Measurements from ENCODE around the gene ANAPC7. TPM values are rescaled to one million over a fixed set of nuclear protein-coding genes. Genes with fewer than 3 reads are reported as not detected.

ANAPC7 gene
- total and polyA plus RNA-seq, 7 donors = 9.6 to 65.6 (median 31.8) TPM

DNA sequence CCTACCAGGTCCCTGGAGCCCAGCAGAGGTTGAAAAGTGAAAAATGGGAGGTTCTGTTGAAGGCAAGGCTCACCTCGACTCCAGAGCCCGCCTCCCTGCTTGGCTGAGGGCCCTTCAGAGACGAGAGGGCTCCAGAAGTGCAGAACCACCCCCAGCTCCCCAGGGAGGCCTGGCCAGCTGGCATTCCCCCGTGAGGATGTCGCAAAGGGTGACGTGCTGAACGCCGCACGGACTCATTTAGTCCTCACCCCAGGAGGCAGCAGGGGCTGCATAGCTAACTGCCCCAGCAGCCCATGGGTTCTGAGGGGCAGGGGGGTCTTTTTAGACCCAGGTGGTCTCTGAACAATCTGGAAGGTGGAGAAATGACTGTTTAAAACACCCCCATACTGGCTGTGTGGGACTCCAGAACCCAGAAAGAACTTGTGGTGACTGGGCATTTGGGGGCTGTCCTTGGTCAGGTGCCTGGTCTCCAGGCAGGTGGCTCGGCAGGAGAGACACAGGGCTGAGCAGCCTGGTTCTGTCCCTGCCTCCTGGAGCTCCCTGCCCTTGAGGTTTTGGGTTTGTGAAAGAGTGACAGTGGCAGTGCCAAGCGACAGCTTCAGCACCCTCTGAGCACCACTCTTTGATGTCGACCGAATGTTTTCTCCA, 32.0 kb downstream of the ANAPC7 start:
- Histone ChIP-seq H3K4me1 (peaks cover 0 to 57% (median 50%) of the 10 kb centered on the region in 4 donors), H3K27me3 (no peaks in the 10 kb centered on the region), H3K36me3 (peaks cover 0 to 35% (median 19%) of the 10 kb centered on the region in 4 donors), H3K27ac (peak overlapping the region in 3 of 4 donors; percentile 19 to 70 (median 66)), H3K4me3 (no peak overlapping the region), H3K9me3 (no peaks in the 10 kb centered on the region)
- intact Hi-C loops (cut with DNase I) = no loop called here
- no peak for DNase-seq
- WGBS, 2 donors = 74 to 76% methylated on average over 13 of the region's 13 CpGs
- TF ChIP-seq POLR2A (IDR thresholded peaks at IDR 0.05) (no peak), POLR2AphosphoS5 (IDR thresholded peaks at IDR 0.05) (peak in 3 of 4 donors; percentile 34 to 47 (median 41))

DNA sequence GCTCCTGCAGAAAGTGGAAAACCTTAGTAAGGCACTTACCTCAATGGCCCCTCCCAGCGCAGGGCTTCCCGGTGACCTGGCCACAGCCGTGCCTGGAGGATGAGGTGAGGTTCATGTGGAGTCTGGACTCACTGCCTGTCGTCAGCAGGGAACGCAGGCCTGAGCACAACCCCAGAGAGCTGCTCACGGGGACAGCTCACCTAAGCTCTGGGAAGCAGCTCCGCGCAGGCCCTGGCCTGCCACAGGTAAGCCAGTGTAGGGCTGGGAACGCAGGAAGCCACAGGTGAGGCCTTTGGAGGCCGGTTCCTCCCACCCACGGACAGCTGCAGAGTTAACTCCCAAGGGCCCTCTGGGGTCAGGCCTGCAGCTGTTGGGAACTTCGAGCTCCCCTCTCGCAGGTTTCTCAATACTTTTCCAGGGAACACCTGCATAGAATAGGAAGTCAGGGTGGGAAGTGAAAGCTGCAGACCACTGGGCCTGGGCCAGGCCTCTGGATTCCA, 32.7 kb downstream of the ANAPC7 start:
- Histone ChIP-seq H3K4me1 (peaks cover 0 to 62% (median 50%) of the 10 kb centered on the region in 4 donors), H3K27ac (peak overlapping the region in 1 of 4 donors; percentile 70), H3K9me3 (no peaks in the 10 kb centered on the region), H3K36me3 (peaks cover 0 to 29% (median 14%) of the 10 kb centered on the region in 4 donors), H3K27me3 (no peaks in the 10 kb centered on the region), H3K4me3 (no peak overlapping the region)
- no peak for TF ChIP-seq POLR2AphosphoS5 (IDR thresholded peaks at IDR 0.05)
- TF ChIP-seq, protein P1, sequence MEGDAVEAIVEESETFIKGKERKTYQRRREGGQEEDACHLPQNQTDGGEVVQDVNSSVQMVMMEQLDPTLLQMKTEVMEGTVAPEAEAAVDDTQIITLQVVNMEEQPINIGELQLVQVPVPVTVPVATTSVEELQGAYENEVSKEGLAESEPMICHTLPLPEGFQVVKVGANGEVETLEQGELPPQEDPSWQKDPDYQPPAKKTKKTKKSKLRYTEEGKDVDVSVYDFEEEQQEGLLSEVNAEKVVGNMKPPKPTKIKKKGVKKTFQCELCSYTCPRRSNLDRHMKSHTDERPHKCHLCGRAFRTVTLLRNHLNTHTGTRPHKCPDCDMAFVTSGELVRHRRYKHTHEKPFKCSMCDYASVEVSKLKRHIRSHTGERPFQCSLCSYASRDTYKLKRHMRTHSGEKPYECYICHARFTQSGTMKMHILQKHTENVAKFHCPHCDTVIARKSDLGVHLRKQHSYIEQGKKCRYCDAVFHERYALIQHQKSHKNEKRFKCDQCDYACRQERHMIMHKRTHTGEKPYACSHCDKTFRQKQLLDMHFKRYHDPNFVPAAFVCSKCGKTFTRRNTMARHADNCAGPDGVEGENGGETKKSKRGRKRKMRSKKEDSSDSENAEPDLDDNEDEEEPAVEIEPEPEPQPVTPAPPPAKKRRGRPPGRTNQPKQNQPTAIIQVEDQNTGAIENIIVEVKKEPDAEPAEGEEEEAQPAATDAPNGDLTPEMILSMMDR (IDR thresholded peaks at IDR 0.05) = no peak
- no peak for TF ChIP-seq POLR2A (IDR thresholded peaks at IDR 0.05)
- TF ChIP-seq EP300 (IDR thresholded peaks at IDR 0.05) = no peak
- no peak for DNase-seq
- WGBS, 2 donors = 81 to 88% methylated on average over 13 of the region's 13 CpGs
- intact Hi-C loops (cut with DNase I) = no loop called here

DNA sequence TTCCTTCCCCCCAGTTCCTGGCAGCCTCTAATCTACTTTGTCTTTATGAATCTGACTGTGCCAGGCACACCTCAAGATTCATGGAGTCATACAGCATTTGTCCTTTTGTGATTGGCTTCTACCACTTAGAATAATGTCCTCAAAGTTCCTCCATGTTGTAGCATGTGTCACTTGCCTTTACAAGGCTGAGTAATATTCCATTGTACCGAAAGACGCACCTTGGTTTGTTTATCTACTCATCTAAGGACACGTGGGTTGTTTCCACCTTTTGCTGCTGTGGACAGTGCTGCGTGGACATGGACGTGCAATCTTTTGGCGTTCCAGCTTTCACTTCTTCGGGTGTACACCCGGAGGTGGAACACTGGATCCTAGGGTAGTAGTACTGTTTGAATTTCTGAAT, 33.5 kb downstream of the ANAPC7 start:
- Histone ChIP-seq H3K4me3 (no peak overlapping the region), H3K36me3 (peaks cover 0 to 21% (median 8%) of the 10 kb centered on the region in 4 donors), H3K9me3 (no peaks in the 10 kb centered on the region), H3K27ac (no peak overlapping the region), H3K27me3 (no peaks in the 10 kb centered on the region), H3K4me1 (peaks cover 0 to 64% (median 50%) of the 10 kb centered on the region in 4 donors)
- no peak for TF ChIP-seq POLR2A (IDR thresholded peaks at IDR 0.05)
- TF ChIP-seq, protein P1 (IDR thresholded peaks at IDR 0.05) = no peak
- no peak for TF ChIP-seq POLR2AphosphoS5 (IDR thresholded peaks at IDR 0.05)
- TF ChIP-seq EP300 (IDR thresholded peaks at IDR 0.05) = no peak
- no peak for DNase-seq
- 97% methylated on average over 8 of the region's 8 CpGs for WGBS, 2 donors
- intact Hi-C loops (cut with DNase I) = no loop called here

- H3K36me3 ChIP-seq = peaks cover 0 to 5% (median 0%) of the 10 kb centered on the region in 4 donors
- 78 to 88% methylated on average over 15 of the region's 15 CpGs for WGBS, 2 donors
Measured at GRCh38 chr12:110367181-110367864, 36.2 kb downstream of the ANAPC7 start.

GRCh38 chr12:110366321-110367142, 37.0 kb downstream of the ANAPC7 start:
- Histone ChIP-seq H3K36me3 (no peaks in the 10 kb centered on the region), H3K9me3 (no peaks in the 10 kb centered on the region), H3K27ac (peak overlapping the region; percentile 23 to 69 (median 58)), H3K4me1 (peaks cover 0 to 33% (median 22%) of the 10 kb centered on the region in 4 donors), H3K27me3 (no peaks in the 10 kb centered on the region), H3K4me3 (no peak overlapping the region)
- intact Hi-C loops (cut with DNase I) = no loop called here
- WGBS, 2 donors = 67 to 79% methylated on average over 13 of the region's 13 CpGs
- no peak for DNase-seq
- TF ChIP-seq EP300 (IDR thresholded peaks at IDR 0.05) (no peak), POLR2A (IDR thresholded peaks at IDR 0.05) (no peak), POLR2AphosphoS5 (IDR thresholded peaks at IDR 0.05) (no peak)
- TF ChIP-seq, protein P1 (IDR thresholded peaks at IDR 0.05) = no peak

More at GRCh38 chr12:110367181-110367864, 36.2 kb downstream of the ANAPC7 start:
- Histone ChIP-seq H3K27me3 (no peaks in the 10 kb centered on the region), H3K27ac (peak overlapping the region; percentile 23 to 69 (median 58)), H3K4me3 (no peak overlapping the region), H3K9me3 (no peaks in the 10 kb centered on the region), H3K4me1 (peaks cover 0 to 40% (median 30%) of the 10 kb centered on the region in 4 donors)
- intact Hi-C loops (cut with DNase I) = no loop called here
- TF ChIP-seq POLR2A (IDR thresholded peaks at IDR 0.05) (no peak), POLR2AphosphoS5 (IDR thresholded peaks at IDR 0.05) (peak in 3 of 4 donors; percentile 9 to 47 (median 37))
- DNase-seq = peak; percentile 85
